GM23338 (cell line): ENCODE results near the gene KIF17. TPM values are rescaled to one million over a fixed set of nuclear protein-coding genes. Genes with fewer than 3 reads are reported as not detected.

Source experiments
- ATAC-seq: fragments of 200-7000 bp; cut with Tn5 transposase; 3 replicates; pipeline ENCODE4 v1.9.1; 2020
- DNase-seq: peaks from one replicate; pipeline ENCODE4 v3.0.0-alpha.2; 2015; ENCODE audit warnings: low spot score
- H2AFZ ChIP-seq: fragments of 200-600 bp; sonication (generic); 2 replicates; pipeline ENCODE4 v1.8.0; 2016; ENCODE audit warnings: antibody characterized with exemption, mild to moderate bottlenecking, moderate library complexity
- H3F3A ChIP-seq: fragments of 200-600 bp; sonication (generic); replicated peaks from 2 replicates; pipeline ENCODE4 v1.8.0; 2017; ENCODE audit warnings: antibody characterized with exemption, mixed run types, low read depth
- H3K27ac ChIP-seq: fragments of 200-600 bp; sonication (generic); 2 replicates; pipeline ENCODE4 v1.6.1; 2016; ENCODE audit warnings: low read depth
- H3K27me3 ChIP-seq: fragments of 200-600 bp; sonication (generic); 2 replicates; pipeline ENCODE4 v1.8.0; 2016; ENCODE audit warnings: mild to moderate bottlenecking, mixed run types, moderate library complexity; ENCODE audit not compliant: insufficient read depth
- H3K36me3 ChIP-seq: fragments of 200-600 bp; sonication (generic); 2 replicates; pipeline ENCODE4 v1.8.0; 2016; ENCODE audit warnings: mild to moderate bottlenecking; ENCODE audit not compliant: insufficient read depth
- H3K4me1 ChIP-seq: fragments of 200-600 bp; sonication (generic); 2 replicates; pipeline ENCODE4 v1.8.0; 2016; ENCODE audit warnings: mild to moderate bottlenecking, moderate library complexity; ENCODE audit not compliant: insufficient read depth
- H3K4me2 ChIP-seq: fragments of 200-600 bp; sonication (generic); 2 replicates; pipeline ENCODE4 v1.7.1; 2017; ENCODE audit warnings: mixed run types
- H3K4me3 ChIP-seq: fragments of 200-600 bp; sonication (generic); 2 replicates; pipeline ENCODE4 v1.6.1; 2016; ENCODE audit warnings: mixed run types
- H3K79me2 ChIP-seq: fragments of 200-600 bp; sonication (generic); replicated peaks from 2 replicates; pipeline ENCODE4 v1.8.0; 2017; ENCODE audit warnings: mild to moderate bottlenecking; ENCODE audit not compliant: insufficient read depth
- H3K9me2 ChIP-seq: fragments of 200-600 bp; sonication (generic); 2 replicates; pipeline ENCODE4 v1.8.0; 2017; ENCODE audit not compliant: insufficient read depth
- H4K20me1 ChIP-seq: fragments of 200-600 bp; sonication (generic); replicated peaks from 2 replicates; pipeline ENCODE4 v1.8.0; 2017; ENCODE audit warnings: mild to moderate bottlenecking; ENCODE audit not compliant: insufficient read depth
- H3K27ac Mint-ChIP-seq: 2 replicates; pipeline ENCODE4 v1.8.0; 2020; ENCODE audit warnings: inconsistent platforms, mild to moderate bottlenecking, moderate library complexity, mixed read lengths
- H3K27me3 Mint-ChIP-seq: 3 replicates; pipeline ENCODE4 v1.8.0; 2022; ENCODE audit warnings: low read depth, mild to moderate bottlenecking, moderate library complexity, mixed read lengths, inconsistent platforms; ENCODE audit not compliant: insufficient read depth, poor library complexity
- H3K36me3 Mint-ChIP-seq: 3 replicates; pipeline ENCODE4 v1.8.0; 2021; ENCODE audit warnings: low read depth, mild to moderate bottlenecking, inconsistent platforms, moderate library complexity, mixed read lengths
- H3K4me1 Mint-ChIP-seq: 3 replicates; pipeline ENCODE4 v1.8.0; 2020; ENCODE audit warnings: mild to moderate bottlenecking, inconsistent platforms, mixed read lengths
- H3K4me3 Mint-ChIP-seq: 3 replicates; pipeline ENCODE4 v1.8.0; 2021; ENCODE audit warnings: moderate library complexity, mild to moderate bottlenecking, inconsistent platforms, mixed read lengths
- H3K9me3 Mint-ChIP-seq: 3 replicates; pipeline ENCODE4 v1.8.0; 2020; ENCODE audit warnings: moderate library complexity, mild to moderate bottlenecking, inconsistent platforms, mixed read lengths
- CREB1 ChIP-seq: fragments of 250-450 bp; sonication (Bioruptor Pico); IDR thresholded peaks from 2 replicates; pipeline ENCODE4 v1.5.0; 2020; ENCODE audit warnings: low read depth, mild to moderate bottlenecking, moderate library complexity
- EZH2 ChIP-seq: fragments of 200-600 bp; sonication (generic); IDR thresholded peaks from one replicate; pipeline ENCODE4 v1.8.0; 2017; ENCODE audit warnings: antibody characterized with exemption, mild to moderate bottlenecking, low read depth; ENCODE audit not compliant: unreplicated experiment
- EZH2phosphoT487 ChIP-seq: fragments of 200-600 bp; sonication (generic); IDR thresholded peaks from one replicate; pipeline ENCODE4 v1.8.1; 2018; ENCODE audit warnings: antibody characterized with exemption; ENCODE audit not compliant: unreplicated experiment
- JUNB ChIP-seq: IDR thresholded peaks from one replicate; pipeline ENCODE4 v1.6.1; 2016; ENCODE audit warnings: antibody characterized with exemption; ENCODE audit not compliant: unreplicated experiment
- NANOG ChIP-seq: IDR thresholded peaks from 2 replicates; pipeline ENCODE4 v1.6.1; 2016; ENCODE audit warnings: antibody characterized with exemption, borderline replicate concordance
- POLR2AphosphoS5 ChIP-seq: IDR thresholded peaks from 2 replicates; pipeline ENCODE4 v1.6.1; 2016; ENCODE audit warnings: antibody characterized with exemption, low read depth
- STAT1 ChIP-seq: IDR thresholded peaks from one replicate; pipeline ENCODE4 v1.6.1; 2016; ENCODE audit warnings: antibody characterized with exemption; ENCODE audit not compliant: unreplicated experiment
- ZNF114 ChIP-seq: fragments of 250-450 bp; sonication (Bioruptor Pico); IDR thresholded peaks from 2 replicates; pipeline ENCODE4 v1.5.0; 2020; ENCODE audit warnings: mild to moderate bottlenecking, moderate library complexity
- ZNF331 ChIP-seq: fragments of 250-450 bp; sonication (Bioruptor Pico); IDR thresholded peaks from 2 replicates; pipeline ENCODE4 v1.5.0; 2020; ENCODE audit warnings: low read depth, mild to moderate bottlenecking, moderate library complexity
- polyA plus RNA-seq: library from polyadenylated mRNA; unstranded; fragments of >200 nt; fragmentation: Nextera tagmentation; extraction: Ambion mirVana; gene quantifications from 2 replicates; pipeline ENCODE4 v1.2.1, GENCODE V29; 2016
- total RNA-seq: library from RNA; depleted of rRNA; stranded (reverse); fragments of >200 nt; shearing (Covaris generic); gene quantifications from 2 replicates; pipeline ENCODE4 v1.2.3, GENCODE V29; 2014
- TF ChIP-seq, protein P1 (sequence below): IDR thresholded peaks from 2 replicates; pipeline ENCODE4 v1.6.1; 2016; ENCODE audit warnings: antibody characterized with exemption
- TF ChIP-seq, protein P2 (sequence below): fragments of 250-450 bp; sonication (Bioruptor Pico); IDR thresholded peaks from 2 replicates; pipeline ENCODE4 v1.5.0; 2020; ENCODE audit warnings: mild to moderate bottlenecking, moderate library complexity
- TF ChIP-seq, protein P3 (sequence below): IDR thresholded peaks from one replicate; pipeline ENCODE4 v1.6.1; 2018; ENCODE audit warnings: antibody characterized with exemption; ENCODE audit not compliant: unreplicated experiment
- TF ChIP-seq, protein P4 (sequence below), 2 experiments: fragments of 200-600 bp in 1 of 2; sonication (generic) in 1 of 2; conservative IDR thresholded peaks; 2 replicates each; pipeline versions ENCODE4 v1.5.1 to v1.6.1; 2016 to 2017; ENCODE audit warnings: antibody characterized with exemption in 2 of 2, low read depth in 2 of 2, mild to moderate bottlenecking in 2 of 2, moderate library complexity in 1 of 2

The KIF17 gene
- total and polyA plus RNA-seq, 2 experiments from 2014 or later = 5.9 to 18.6 TPM

DNA sequence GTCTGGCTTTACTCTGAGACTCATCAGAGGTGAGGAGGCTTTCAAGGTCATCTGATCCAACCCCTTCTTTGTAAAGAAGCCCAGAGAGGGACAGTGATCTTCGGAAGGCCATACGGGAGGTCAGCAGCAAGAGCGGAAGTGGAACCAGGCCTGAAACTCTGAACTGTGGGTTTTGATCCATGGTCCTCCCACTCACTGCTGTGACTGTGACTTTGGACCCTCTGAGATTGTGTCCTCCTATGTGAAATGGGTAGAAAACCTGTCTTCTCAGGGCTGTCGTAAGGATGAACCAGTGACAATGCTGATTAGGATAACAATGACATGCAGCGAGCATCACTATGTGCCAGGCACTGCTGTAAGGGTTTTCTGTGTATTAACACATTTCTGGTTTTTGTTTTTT is 46.9 kb downstream of the KIF17 start:
- Histone ChIP-seq H3K27me3 (no peaks in the 10 kb centered on the region), H3K9me2 (no peaks in the 10 kb centered on the region), H3F3A (no peaks in the 10 kb centered on the region), H3K4me3 (no peak overlapping the region), H2AFZ (no peak overlapping the region), H4K20me1 (no peaks in the 10 kb centered on the region), H3K36me3 (0 out of 2 replicates have a peak, but pooled peaks cover 5% of the 10 kb centered on the region), H3K4me2 (no peak overlapping the region), H3K27ac (no peak overlapping the region), H3K79me2 (no peaks in the 10 kb centered on the region), H3K4me1 (no peaks in the 10 kb centered on the region)
- H3K4me1 Mint-ChIP-seq = no peaks in the 10 kb centered on the region
- DNase-seq = no peak
- peaks cover 3% of the 10 kb centered on the region; the same call in 2 of the 3 replicates for H3K36me3 Mint-ChIP-seq
- no peaks in the 10 kb centered on the region; the same call in 2 of the 3 replicates for H3K9me3 Mint-ChIP-seq
- H3K4me3 Mint-ChIP-seq = no peak overlapping the region
- ATAC-seq = no peak
- no peak overlapping the region for H3K27ac Mint-ChIP-seq
- H3K27me3 Mint-ChIP-seq = peaks cover 6% of the 10 kb centered on the region
- no peak for TF ChIP-seq ZNF114 (CRISPR knock-in tag)
- TF ChIP-seq, protein P1, sequence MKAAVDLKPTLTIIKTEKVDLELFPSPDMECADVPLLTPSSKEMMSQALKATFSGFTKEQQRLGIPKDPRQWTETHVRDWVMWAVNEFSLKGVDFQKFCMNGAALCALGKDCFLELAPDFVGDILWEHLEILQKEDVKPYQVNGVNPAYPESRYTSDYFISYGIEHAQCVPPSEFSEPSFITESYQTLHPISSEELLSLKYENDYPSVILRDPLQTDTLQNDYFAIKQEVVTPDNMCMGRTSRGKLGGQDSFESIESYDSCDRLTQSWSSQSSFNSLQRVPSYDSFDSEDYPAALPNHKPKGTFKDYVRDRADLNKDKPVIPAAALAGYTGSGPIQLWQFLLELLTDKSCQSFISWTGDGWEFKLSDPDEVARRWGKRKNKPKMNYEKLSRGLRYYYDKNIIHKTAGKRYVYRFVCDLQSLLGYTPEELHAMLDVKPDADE = no peak
- TF ChIP-seq ZNF331 (CRISPR knock-in tag) = no peak
- no peak for TF ChIP-seq NANOG
- TF ChIP-seq, protein P2, sequence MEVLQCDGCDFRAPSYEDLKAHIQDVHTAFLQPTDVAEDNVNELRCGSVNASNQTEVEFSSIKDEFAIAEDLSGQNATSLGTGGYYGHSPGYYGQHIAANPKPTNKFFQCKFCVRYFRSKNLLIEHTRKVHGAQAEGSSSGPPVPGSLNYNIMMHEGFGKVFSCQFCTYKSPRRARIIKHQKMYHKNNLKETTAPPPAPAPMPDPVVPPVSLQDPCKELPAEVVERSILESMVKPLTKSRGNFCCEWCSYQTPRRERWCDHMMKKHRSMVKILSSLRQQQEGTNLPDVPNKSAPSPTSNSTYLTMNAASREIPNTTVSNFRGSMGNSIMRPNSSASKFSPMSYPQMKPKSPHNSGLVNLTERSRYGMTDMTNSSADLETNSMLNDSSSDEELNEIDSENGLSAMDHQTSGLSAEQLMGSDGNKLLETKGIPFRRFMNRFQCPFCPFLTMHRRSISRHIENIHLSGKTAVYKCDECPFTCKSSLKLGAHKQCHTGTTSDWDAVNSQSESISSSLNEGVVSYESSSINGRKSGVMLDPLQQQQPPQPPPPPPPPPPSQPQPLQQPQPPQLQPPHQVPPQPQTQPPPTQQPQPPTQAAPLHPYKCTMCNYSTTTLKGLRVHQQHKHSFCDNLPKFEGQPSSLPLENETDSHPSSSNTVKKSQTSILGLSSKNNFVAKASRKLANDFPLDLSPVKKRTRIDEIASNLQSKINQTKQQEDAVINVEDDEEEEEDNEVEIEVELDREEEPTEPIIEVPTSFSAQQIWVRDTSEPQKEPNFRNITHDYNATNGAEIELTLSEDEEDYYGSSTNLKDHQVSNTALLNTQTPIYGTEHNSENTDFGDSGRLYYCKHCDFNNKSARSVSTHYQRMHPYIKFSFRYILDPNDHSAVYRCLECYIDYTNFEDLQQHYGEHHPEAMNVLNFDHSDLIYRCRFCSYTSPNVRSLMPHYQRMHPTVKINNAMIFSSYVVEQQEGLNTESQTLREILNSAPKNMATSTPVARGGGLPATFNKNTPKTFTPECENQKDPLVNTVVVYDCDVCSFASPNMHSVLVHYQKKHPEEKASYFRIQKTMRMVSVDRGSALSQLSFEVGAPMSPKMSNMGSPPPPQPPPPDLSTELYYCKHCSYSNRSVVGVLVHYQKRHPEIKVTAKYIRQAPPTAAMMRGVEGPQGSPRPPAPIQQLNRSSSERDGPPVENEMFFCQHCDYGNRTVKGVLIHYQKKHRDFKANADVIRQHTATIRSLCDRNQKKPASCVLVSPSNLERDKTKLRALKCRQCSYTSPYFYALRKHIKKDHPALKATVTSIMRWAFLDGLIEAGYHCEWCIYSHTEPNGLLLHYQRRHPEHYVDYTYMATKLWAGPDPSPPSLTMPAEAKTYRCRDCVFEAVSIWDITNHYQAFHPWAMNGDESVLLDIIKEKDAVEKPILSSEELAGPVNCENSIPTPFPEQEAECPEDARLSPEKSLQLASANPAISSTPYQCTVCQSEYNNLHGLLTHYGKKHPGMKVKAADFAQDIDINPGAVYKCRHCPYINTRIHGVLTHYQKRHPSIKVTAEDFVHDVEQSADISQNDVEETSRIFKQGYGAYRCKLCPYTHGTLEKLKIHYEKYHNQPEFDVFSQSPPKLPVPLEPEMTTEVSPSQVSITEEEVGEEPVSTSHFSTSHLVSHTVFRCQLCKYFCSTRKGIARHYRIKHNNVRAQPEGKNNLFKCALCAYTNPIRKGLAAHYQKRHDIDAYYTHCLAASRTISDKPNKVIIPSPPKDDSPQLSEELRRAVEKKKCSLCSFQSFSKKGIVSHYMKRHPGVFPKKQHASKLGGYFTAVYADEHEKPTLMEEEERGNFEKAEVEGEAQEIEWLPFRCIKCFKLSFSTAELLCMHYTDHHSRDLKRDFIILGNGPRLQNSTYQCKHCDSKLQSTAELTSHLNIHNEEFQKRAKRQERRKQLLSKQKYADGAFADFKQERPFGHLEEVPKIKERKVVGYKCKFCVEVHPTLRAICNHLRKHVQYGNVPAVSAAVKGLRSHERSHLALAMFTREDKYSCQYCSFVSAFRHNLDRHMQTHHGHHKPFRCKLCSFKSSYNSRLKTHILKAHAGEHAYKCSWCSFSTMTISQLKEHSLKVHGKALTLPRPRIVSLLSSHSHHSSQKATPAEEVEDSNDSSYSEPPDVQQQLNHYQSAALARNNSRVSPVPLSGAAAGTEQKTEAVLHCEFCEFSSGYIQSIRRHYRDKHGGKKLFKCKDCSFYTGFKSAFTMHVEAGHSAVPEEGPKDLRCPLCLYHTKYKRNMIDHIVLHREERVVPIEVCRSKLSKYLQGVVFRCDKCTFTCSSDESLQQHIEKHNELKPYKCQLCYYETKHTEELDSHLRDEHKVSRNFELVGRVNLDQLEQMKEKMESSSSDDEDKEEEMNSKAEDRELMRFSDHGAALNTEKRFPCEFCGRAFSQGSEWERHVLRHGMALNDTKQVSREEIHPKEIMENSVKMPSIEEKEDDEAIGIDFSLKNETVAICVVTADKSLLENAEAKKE (CRISPR knock-in tag) = no peak
- no peak for TF ChIP-seq JUNB
- TF ChIP-seq CREB1 (CRISPR knock-in tag) = no peak
- TF ChIP-seq, protein P3, sequence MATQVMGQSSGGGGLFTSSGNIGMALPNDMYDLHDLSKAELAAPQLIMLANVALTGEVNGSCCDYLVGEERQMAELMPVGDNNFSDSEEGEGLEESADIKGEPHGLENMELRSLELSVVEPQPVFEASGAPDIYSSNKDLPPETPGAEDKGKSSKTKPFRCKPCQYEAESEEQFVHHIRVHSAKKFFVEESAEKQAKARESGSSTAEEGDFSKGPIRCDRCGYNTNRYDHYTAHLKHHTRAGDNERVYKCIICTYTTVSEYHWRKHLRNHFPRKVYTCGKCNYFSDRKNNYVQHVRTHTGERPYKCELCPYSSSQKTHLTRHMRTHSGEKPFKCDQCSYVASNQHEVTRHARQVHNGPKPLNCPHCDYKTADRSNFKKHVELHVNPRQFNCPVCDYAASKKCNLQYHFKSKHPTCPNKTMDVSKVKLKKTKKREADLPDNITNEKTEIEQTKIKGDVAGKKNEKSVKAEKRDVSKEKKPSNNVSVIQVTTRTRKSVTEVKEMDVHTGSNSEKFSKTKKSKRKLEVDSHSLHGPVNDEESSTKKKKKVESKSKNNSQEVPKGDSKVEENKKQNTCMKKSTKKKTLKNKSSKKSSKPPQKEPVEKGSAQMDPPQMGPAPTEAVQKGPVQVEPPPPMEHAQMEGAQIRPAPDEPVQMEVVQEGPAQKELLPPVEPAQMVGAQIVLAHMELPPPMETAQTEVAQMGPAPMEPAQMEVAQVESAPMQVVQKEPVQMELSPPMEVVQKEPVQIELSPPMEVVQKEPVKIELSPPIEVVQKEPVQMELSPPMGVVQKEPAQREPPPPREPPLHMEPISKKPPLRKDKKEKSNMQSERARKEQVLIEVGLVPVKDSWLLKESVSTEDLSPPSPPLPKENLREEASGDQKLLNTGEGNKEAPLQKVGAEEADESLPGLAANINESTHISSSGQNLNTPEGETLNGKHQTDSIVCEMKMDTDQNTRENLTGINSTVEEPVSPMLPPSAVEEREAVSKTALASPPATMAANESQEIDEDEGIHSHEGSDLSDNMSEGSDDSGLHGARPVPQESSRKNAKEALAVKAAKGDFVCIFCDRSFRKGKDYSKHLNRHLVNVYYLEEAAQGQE = no peak
- no peak for TF ChIP-seq POLR2AphosphoS5
- no peak for TF ChIP-seq EZH2phosphoT487
- TF ChIP-seq EZH2 = no peak
- no peak for TF ChIP-seq STAT1
- TF ChIP-seq, protein P4, sequence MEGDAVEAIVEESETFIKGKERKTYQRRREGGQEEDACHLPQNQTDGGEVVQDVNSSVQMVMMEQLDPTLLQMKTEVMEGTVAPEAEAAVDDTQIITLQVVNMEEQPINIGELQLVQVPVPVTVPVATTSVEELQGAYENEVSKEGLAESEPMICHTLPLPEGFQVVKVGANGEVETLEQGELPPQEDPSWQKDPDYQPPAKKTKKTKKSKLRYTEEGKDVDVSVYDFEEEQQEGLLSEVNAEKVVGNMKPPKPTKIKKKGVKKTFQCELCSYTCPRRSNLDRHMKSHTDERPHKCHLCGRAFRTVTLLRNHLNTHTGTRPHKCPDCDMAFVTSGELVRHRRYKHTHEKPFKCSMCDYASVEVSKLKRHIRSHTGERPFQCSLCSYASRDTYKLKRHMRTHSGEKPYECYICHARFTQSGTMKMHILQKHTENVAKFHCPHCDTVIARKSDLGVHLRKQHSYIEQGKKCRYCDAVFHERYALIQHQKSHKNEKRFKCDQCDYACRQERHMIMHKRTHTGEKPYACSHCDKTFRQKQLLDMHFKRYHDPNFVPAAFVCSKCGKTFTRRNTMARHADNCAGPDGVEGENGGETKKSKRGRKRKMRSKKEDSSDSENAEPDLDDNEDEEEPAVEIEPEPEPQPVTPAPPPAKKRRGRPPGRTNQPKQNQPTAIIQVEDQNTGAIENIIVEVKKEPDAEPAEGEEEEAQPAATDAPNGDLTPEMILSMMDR (conservative IDR thresholded peaks at IDR 0.05; ENCODE audit: low read depth in 2 of 2) = no peak
